Panc1 (cell line): Measurements from ENCODE around the gene LPIN3.

Source experiments
- POLR2AphosphoS5 ChIP-seq: IDR thresholded peaks from 2 replicates; pipeline ENCODE4 v1.6.1; 2012; ENCODE audit warnings: mild to moderate bottlenecking, low read depth, low read length, moderate library complexity
- REST ChIP-seq, 2 experiments: IDR thresholded peaks; 2 replicates each; pipeline ENCODE4 v1.6.1; 2011 to 2012; ENCODE audit warnings: low read depth in 2 of 2, control low read depth in 1 of 2, low read length in 1 of 2, mild to moderate bottlenecking in 1 of 2, moderate library complexity in 1 of 2; ENCODE audit not compliant: insufficient read depth in 1 of 2
- SIN3A ChIP-seq: IDR thresholded peaks from 2 replicates; pipeline ENCODE4 v1.6.1; 2012; ENCODE audit warnings: low read depth, mild to moderate bottlenecking, low read length, moderate library complexity, borderline replicate concordance; ENCODE audit not compliant: insufficient read depth
- TCF7L2 ChIP-seq: IDR thresholded peaks from 2 replicates; pipeline ENCODE4 v1.6.1; 2011; ENCODE audit warnings: mild to moderate bottlenecking, low read depth, low read length, inconsistent platforms
- TF ChIP-seq, protein P1 (sequence below): fragments of 450-650 bp; IDR thresholded peaks from 2 replicates; pipeline ENCODE4 v1.5.1; 2017; ENCODE audit warnings: mild to moderate bottlenecking

DNA sequence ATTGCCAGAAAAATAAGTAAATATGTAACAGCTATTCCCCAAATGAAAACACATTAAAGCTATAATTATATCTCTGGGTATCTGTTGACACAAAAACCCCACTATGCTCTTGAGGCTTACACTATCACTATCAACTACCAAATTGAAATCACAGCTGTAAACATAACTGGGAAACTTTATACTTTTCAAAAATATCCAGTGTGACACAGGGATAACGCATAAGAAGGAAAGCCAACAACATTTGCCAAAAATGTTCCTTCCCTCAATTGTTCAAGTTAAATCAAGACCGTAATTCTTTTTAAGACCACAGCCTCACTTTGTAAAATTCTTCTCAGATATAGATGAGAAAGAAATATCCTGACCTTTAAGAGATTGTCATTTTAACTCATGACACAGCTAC, 26.2 kb upstream of the LPIN3 start:
- TF ChIP-seq, protein P1, sequence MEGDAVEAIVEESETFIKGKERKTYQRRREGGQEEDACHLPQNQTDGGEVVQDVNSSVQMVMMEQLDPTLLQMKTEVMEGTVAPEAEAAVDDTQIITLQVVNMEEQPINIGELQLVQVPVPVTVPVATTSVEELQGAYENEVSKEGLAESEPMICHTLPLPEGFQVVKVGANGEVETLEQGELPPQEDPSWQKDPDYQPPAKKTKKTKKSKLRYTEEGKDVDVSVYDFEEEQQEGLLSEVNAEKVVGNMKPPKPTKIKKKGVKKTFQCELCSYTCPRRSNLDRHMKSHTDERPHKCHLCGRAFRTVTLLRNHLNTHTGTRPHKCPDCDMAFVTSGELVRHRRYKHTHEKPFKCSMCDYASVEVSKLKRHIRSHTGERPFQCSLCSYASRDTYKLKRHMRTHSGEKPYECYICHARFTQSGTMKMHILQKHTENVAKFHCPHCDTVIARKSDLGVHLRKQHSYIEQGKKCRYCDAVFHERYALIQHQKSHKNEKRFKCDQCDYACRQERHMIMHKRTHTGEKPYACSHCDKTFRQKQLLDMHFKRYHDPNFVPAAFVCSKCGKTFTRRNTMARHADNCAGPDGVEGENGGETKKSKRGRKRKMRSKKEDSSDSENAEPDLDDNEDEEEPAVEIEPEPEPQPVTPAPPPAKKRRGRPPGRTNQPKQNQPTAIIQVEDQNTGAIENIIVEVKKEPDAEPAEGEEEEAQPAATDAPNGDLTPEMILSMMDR = no peak
- no peak for TF ChIP-seq REST (IDR thresholded peaks at IDR 0.05; ENCODE audit: insufficient read depth in 1 of 2, low read depth in 2 of 2, low read length in 1 of 2)
- no peak for TF ChIP-seq POLR2AphosphoS5
- no peak for TF ChIP-seq TCF7L2
- no peak for TF ChIP-seq SIN3A
